K562 (cell line): ENCODE results near the gene SEC22C. TPM values are rescaled to one million over a fixed set of nuclear protein-coding genes. Genes with fewer than 3 reads are reported as not detected.

Source experiments
- BRD4 ChIP-seq: fragments of 200-600 bp; sonication (generic); IDR thresholded peaks from 2 replicates; pipeline ENCODE4 v1.6.1; 2017; ENCODE audit warnings: inconsistent platforms
- CHD1 ChIP-seq: fragments of 200-600 bp; sonication (generic); IDR thresholded peaks from one replicate; pipeline ENCODE4 v1.6.1; 2012; ENCODE audit warnings: mild to moderate bottlenecking, moderate library complexity, low read length, inconsistent platforms
- ESRRA ChIP-seq: fragments of 450-650 bp; IDR thresholded peaks from 2 replicates; pipeline ENCODE4 v1.6.1; 2014; ENCODE audit warnings: low read depth, mild to moderate bottlenecking, moderate library complexity, borderline replicate concordance
- MAZ ChIP-seq, 2 experiments: fragments of 450-650 bp in 1 of 2; sonication (generic) in 1 of 2; formaldehyde crosslinking; IDR thresholded peaks in 1 of 2; conservative IDR thresholded peaks in 1 of 2; 2 replicates each; pipeline versions ENCODE4 v1.4.0 to v1.5.0; 2020; ENCODE audit warnings: mild to moderate bottlenecking in 1 of 2, missing genetic modification reagents in 1 of 2
- NBN ChIP-seq: fragments of 450-650 bp; IDR thresholded peaks from 2 replicates; pipeline ENCODE4 v1.6.1; 2016; ENCODE audit warnings: low read depth, mild to moderate bottlenecking
- POLR2G ChIP-seq: fragments of 200-400 bp; formaldehyde crosslinking; IDR thresholded peaks from 2 replicates; pipeline ENCODE4 v1.6.1; 2017; ENCODE audit warnings: low read depth, mild to moderate bottlenecking, antibody characterized with exemption, low read length, moderate library complexity
- PRMT5 ChIP-seq: sonication (generic); formaldehyde crosslinking; IDR thresholded peaks from 2 replicates; pipeline ENCODE4 v1.5.0; 2020; ENCODE audit warnings: missing genetic modification reagents
- SAP30 ChIP-seq: fragments of 200-600 bp; sonication (generic); IDR thresholded peaks from 2 replicates; pipeline ENCODE4 v1.6.1; 2012; ENCODE audit warnings: borderline replicate concordance, low read depth, mild to moderate bottlenecking, moderate library complexity, low read length, control low read depth, inconsistent platforms; ENCODE audit not compliant: insufficient read depth, poor library complexity, severe bottlenecking
- ZNF263 ChIP-seq: sonication (generic); formaldehyde crosslinking; IDR thresholded peaks from 2 replicates; pipeline ENCODE4 v1.8.0; 2022; ENCODE audit warnings: mild to moderate bottlenecking, missing genetic modification reagents, borderline replicate concordance
- ZNF407 ChIP-seq: fragments of 450-650 bp; IDR thresholded peaks from 2 replicates; pipeline ENCODE4 v1.6.1; 2016; ENCODE audit warnings: low read depth
- polyA plus RNA-seq, 8 experiments: library from polyadenylated mRNA; depleted of rRNA in 4 of 8; stranded (reverse) in 5 of 8; unstranded in 3 of 8; fragments of >200 nt; fragmentation: Nextera tagmentation in 2 of 8; fragmentation: Illumina TruSeq in 1 of 8; extraction: Ambion mirVana in 2 of 8; extraction: Trizol in 1 of 8; gene quantifications; 2 replicates each; pipeline versions ENCODE4 v1.2.1 to v1.2.3, GENCODE V29; 2011 to 2014; ENCODE audit warnings: inconsistent platforms in 1 of 8, missing spikeins in 1 of 8
- total RNA-seq, 7 experiments: library from RNA; depleted of rRNA in 6 of 7; stranded (reverse); fragments of >200 nt in 6 of 7; fragmentation: Illumina TruSeq in 2 of 7; extraction: Trizol in 2 of 7; gene quantifications; 2 replicates each; pipeline versions ENCODE4 v1.2.1 to v1.2.3, GENCODE V29; 2011 to 2021; ENCODE audit warnings: low replicate concordance in 1 of 7
- TF ChIP-seq, protein P1 (sequence below): sonication (generic); formaldehyde crosslinking; IDR thresholded peaks from 2 replicates; pipeline ENCODE4 v1.8.1; 2023; ENCODE audit warnings: mild to moderate bottlenecking, missing genetic modification reagents

SEC22C gene
- total and polyA plus RNA-seq, 9 of the 15 experiments (the other 6 are each of a cell fraction or from before 2014, with no cell fraction given): 35.6 to 68.4 (median 50.7) TPM

DNA sequence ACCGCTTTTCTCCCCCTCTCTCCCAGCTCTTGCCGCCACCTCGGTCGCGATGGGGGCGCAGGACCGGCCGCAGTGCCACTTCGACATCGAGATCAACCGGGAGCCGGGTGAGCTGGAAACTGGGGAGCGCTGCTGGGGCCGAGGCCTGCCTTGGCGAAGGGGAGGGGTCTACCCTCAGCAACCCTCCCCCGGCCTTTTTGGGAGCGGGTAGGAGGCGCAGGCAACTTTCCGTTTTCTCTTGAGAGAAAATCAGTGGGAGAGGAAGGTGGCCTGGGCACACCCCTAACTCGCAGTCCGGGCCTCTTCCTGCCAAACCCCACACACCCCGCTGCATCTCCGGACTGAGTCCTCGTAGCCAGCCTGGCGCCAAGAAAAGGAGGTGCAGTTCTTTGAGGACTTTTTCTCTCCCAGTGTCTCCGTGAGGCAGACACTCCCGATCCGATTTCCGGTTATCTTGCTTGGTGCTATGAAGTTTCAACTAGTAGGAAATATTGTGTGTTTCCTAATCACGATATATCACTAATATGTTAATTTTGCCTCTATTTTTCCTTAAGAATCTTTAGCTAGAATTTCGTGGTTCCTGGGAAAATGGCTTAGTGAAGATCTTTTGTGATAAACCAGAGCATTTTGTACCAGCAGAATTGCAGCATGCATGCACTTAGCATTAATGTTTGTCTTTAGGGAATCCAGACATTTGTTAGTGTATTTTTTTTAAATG, 19.4 kb upstream of the SEC22C start (continued):
- TF ChIP-seq POLR2G: peak; percentile 81
- peak; percentile 49; the same call in 1 of the 2 replicates for TF ChIP-seq BRD4
- peak; percentile 91 for TF ChIP-seq CHD1
- 0 out of 2 replicates have a peak, but pooled peaks have one; percentile 48 for TF ChIP-seq NBN
- TF ChIP-seq PRMT5 (CRISPR knock-in tag): no peak
- TF ChIP-seq MAZ (CRISPR knock-in tag; conservative IDR thresholded peaks at IDR 0.05 in 1 of 2, IDR thresholded peaks at IDR 0.05 in 1 of 2): peak in 1 of 2 experiments; percentile 31; a peak in 1 of 4 replicates
- TF ChIP-seq ESRRA: no peak
- TF ChIP-seq, protein P1, sequence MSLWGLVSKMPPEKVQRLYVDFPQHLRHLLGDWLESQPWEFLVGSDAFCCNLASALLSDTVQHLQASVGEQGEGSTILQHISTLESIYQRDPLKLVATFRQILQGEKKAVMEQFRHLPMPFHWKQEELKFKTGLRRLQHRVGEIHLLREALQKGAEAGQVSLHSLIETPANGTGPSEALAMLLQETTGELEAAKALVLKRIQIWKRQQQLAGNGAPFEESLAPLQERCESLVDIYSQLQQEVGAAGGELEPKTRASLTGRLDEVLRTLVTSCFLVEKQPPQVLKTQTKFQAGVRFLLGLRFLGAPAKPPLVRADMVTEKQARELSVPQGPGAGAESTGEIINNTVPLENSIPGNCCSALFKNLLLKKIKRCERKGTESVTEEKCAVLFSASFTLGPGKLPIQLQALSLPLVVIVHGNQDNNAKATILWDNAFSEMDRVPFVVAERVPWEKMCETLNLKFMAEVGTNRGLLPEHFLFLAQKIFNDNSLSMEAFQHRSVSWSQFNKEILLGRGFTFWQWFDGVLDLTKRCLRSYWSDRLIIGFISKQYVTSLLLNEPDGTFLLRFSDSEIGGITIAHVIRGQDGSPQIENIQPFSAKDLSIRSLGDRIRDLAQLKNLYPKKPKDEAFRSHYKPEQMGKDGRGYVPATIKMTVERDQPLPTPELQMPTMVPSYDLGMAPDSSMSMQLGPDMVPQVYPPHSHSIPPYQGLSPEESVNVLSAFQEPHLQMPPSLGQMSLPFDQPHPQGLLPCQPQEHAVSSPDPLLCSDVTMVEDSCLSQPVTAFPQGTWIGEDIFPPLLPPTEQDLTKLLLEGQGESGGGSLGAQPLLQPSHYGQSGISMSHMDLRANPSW: no peak
- no peak for TF ChIP-seq ZNF263 (CRISPR knock-in tag)
- no peak for TF ChIP-seq ZNF407
- peak; percentile 59 for TF ChIP-seq SAP30
- TF ChIP-seq, all 486 proteins: peak for 78
